Neural cell (in vitro differentiated cells): ENCODE measurements around the gene REC114. TPM values are rescaled to one million over a fixed set of nuclear protein-coding genes. Genes with fewer than 3 reads are reported as not detected.
A peak's percentile ranks its signal among the peaks of the same experiment; 100 is the strongest.

Experiments
- H2AFZ ChIP-seq: fragments of 200-600, 300-800 bp; sonication (generic), shearing (Covaris generic); 2 replicates; pipeline ENCODE4 v1.6.0; 2014; ENCODE audit warnings: low read depth, mild to moderate bottlenecking, antibody characterized with exemption, low read length, moderate library complexity
- H3F3A ChIP-seq: fragments of 200-600 bp; shearing (Covaris generic); 2 replicates; pipeline ENCODE4 v1.6.1; 2016; ENCODE audit warnings: mild to moderate bottlenecking, moderate library complexity, mixed read lengths, antibody characterized with exemption, low read length; ENCODE audit not compliant: insufficient read depth, poor library complexity, severe bottlenecking
- H3K27ac ChIP-seq: fragments of 200-600, 300-800 bp; sonication (generic), shearing (Covaris generic); 2 replicates; pipeline ENCODE4 v1.5.1; 2014; ENCODE audit warnings: mild to moderate bottlenecking, low read length, moderate library complexity
- H3K27me3 ChIP-seq: fragments of 300-800, 200-600 bp; sonication (generic), shearing (Covaris generic); 2 replicates; pipeline ENCODE4 v1.6.0; 2014; ENCODE audit warnings: mild to moderate bottlenecking, low read depth, low read length, moderate library complexity; ENCODE audit not compliant: insufficient read depth
- H3K36me3 ChIP-seq: fragments of 300-800, 200-600 bp; sonication (generic), shearing (Covaris generic); 2 replicates; pipeline ENCODE4 v1.5.1; 2014; ENCODE audit warnings: mild to moderate bottlenecking, antibody characterized with exemption, low read length, moderate library complexity; ENCODE audit not compliant: insufficient read depth
- H3K4me2 ChIP-seq: fragments of 300-800, 200-600 bp; sonication (generic), shearing (Covaris generic); 2 replicates; pipeline ENCODE4 v1.6.0; 2014; ENCODE audit warnings: mild to moderate bottlenecking, low read length
- H3K4me3 ChIP-seq: fragments of 300-800, 200-600 bp; sonication (generic), shearing (Covaris generic); 2 replicates; pipeline ENCODE4 v1.5.1; 2014; ENCODE audit warnings: mild to moderate bottlenecking, low read length, moderate library complexity
- H3K79me2 ChIP-seq: fragments of 200-600 bp; shearing (Covaris generic); replicated peaks from 2 replicates; pipeline ENCODE4 v1.6.0; 2014; ENCODE audit warnings: mild to moderate bottlenecking, low read length, moderate library complexity; ENCODE audit not compliant: insufficient read depth
- H3K9ac ChIP-seq: fragments of 300-800, 200-600 bp; sonication (generic), shearing (Covaris generic); 2 replicates; pipeline ENCODE4 v1.6.1; 2016; ENCODE audit warnings: mild to moderate bottlenecking, low read length, mixed read lengths
- H3K9me2 ChIP-seq: fragments of 200-600 bp; shearing (Covaris generic); 2 replicates; pipeline ENCODE4 v1.6.1; 2016; ENCODE audit warnings: mild to moderate bottlenecking, low read length, mixed read lengths; ENCODE audit not compliant: insufficient read depth
- H3K9me3 ChIP-seq: fragments of 200-600, 300-800 bp; sonication (generic), shearing (Covaris generic); 2 replicates; pipeline ENCODE4 v1.6.1; 2016; ENCODE audit warnings: mild to moderate bottlenecking, mixed run types, low read length, moderate library complexity, mixed read lengths
- H4K20me1 ChIP-seq: fragments of 200-600 bp; shearing (Covaris generic); 2 replicates; pipeline ENCODE4 v1.6.1; 2016; ENCODE audit warnings: mild to moderate bottlenecking, mixed run types; ENCODE audit not compliant: insufficient read depth
- EZH2 ChIP-seq: fragments of 200-600, 300-800 bp; shearing (Covaris generic), sonication (generic); IDR thresholded peaks from 2 replicates; pipeline ENCODE4 v1.6.1; 2014; ENCODE audit warnings: antibody characterized with exemption, low read length, borderline replicate concordance, mild to moderate bottlenecking; ENCODE audit not compliant: insufficient read depth, poor library complexity, severe bottlenecking
- REST ChIP-seq: IDR thresholded peaks from 2 replicates; pipeline ENCODE4 v1.6.1; 2012; ENCODE audit warnings: borderline replicate concordance
- SMC3 ChIP-seq: fragments of 450-650 bp; conservative IDR thresholded peaks from 2 replicates; pipeline ENCODE4 v1.6.1; 2014; ENCODE audit warnings: antibody characterized with exemption, mild to moderate bottlenecking, moderate library complexity; ENCODE audit not compliant: poor library complexity
- TAF1 ChIP-seq: IDR thresholded peaks from 2 replicates; pipeline ENCODE4 v1.6.1; 2012; ENCODE audit warnings: low read depth
- polyA plus RNA-seq: library from polyadenylated mRNA; depleted of rRNA; stranded (reverse); fragments of >200 nt; gene quantifications from 2 replicates; pipeline ENCODE4 v1.2.3, GENCODE V29; 2014

The REC114 gene
- polyA plus RNA-seq, 1 donor from 2014 or later, result not detected

DNA sequence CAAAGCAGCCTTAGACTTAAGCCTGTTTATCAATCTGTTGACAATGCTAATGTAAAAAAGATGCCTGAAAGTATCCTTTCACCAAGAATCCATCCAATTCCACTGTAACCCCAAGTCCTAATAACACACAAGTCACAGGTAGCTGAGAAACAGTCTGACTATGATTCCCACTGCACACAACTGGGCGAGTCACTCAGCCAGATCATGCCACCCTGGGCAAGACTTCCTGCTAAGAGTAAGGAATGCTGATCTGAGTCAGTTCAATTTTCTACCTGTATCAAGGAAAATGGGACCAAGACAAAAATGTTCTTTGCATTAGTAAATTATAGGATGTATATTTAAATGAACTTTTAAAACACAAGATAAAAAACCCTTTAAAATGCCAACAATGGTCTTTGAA lies 157.0 kb downstream of the REC114 start:
- H3F3A ChIP-seq, result no peaks in the 10 kb centered on the region
- H3K79me2 ChIP-seq, result peaks cover 44% of the 10 kb centered on the region
- no peak overlapping the region for H3K27ac ChIP-seq
- no peak overlapping the region for H3K9ac ChIP-seq
- H3K27me3 ChIP-seq, result no peaks in the 10 kb centered on the region
- H3K4me2 ChIP-seq, result no peak overlapping the region
- no peaks in the 10 kb centered on the region for H3K36me3 ChIP-seq
- H2AFZ ChIP-seq, result no peak overlapping the region
- H3K9me2 ChIP-seq, result no peaks in the 10 kb centered on the region
- H4K20me1 ChIP-seq, result no peaks in the 10 kb centered on the region
- no peaks in the 10 kb centered on the region for H3K9me3 ChIP-seq
- H3K4me3 ChIP-seq, result no peak overlapping the region
- no peak for TF ChIP-seq EZH2
- no peak for TF ChIP-seq SMC3

DNA sequence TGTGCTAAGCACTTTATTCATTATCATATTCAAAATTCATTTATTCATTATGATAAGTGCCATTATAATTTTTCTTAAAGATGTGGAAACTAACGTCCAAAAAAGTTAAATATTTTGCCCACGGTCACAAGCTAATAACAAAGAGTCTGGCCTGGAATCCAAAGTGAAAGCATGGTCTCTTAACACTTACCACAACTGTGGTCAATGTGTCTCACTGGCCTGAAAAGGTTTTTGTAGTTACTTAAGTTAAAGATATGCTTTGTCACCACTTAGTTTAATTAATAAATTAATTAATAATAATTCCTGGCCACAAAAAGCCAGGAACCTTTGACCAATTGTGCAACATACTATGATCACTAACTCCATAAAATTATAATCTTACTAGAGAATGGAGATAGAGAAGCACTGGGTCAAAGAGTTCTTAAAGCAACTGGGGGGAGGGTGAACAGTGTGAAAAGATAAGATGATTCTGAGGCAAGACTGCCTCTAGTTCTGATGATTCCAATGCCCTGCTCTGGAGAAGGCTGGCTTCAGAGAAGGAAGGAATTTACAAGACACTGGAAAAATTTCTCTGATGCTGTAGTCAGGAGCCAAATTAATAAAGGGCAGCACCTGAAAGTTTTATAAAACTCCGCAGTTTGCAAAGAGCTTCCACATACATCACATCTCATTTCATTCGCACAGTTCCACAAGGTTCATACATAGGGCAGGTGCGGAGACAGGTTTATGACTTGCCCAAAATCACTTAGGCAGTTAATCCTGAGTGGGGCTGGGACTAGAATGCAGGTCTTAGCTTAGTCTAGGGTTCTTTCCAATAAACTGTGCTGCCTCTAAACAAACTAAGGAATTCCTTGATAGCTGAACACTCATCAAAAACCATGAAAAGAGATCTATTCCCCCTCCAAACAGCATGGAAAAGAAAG lies 157.7 kb downstream of the REC114 start:
- Histone ChIP-seq H3K27me3 (no peaks in the 10 kb centered on the region), H3K79me2 (peaks cover 45% of the 10 kb centered on the region), H3K27ac (peak overlapping the region; percentile 6), H2AFZ (no peak overlapping the region), H3K36me3 (no peaks in the 10 kb centered on the region), H3K9me2 (no peaks in the 10 kb centered on the region), H3K9me3 (no peaks in the 10 kb centered on the region), H3F3A (no peaks in the 10 kb centered on the region), H3K4me2 (peak overlapping the region; percentile 38), H4K20me1 (no peaks in the 10 kb centered on the region), H3K4me3 (no peak overlapping the region), H3K9ac (peak overlapping the region; percentile 45)
- TF ChIP-seq REST, result no peak

- peak overlapping the region; percentile 48 for H3K4me3 ChIP-seq
- H4K20me1 ChIP-seq, result no peaks in the 10 kb centered on the region
- no peaks in the 10 kb centered on the region for H3K9me3 ChIP-seq
- H2AFZ ChIP-seq, result no peak overlapping the region
- H3K27ac ChIP-seq, result peak overlapping the region; percentile 54
- H3K36me3 ChIP-seq, result no peaks in the 10 kb centered on the region
- peak overlapping the region; percentile 45 for H3K9ac ChIP-seq
- no peaks in the 10 kb centered on the region for H3F3A ChIP-seq
- H3K79me2 ChIP-seq, result peaks cover 47% of the 10 kb centered on the region
- H3K4me2 ChIP-seq, result peak overlapping the region; percentile 38
- no peaks in the 10 kb centered on the region for H3K27me3 ChIP-seq
- H3K9me2 ChIP-seq, result no peaks in the 10 kb centered on the region
- TF ChIP-seq TAF1 (no peak), SMC3 (peak; percentile 11)
These were observed 158.8 kb downstream of the REC114 start for GRCh38 chr15:73601451-73602445.
